K562 (cell line): ENCODE measurements around the gene MYB. TPM values are rescaled to one million over a fixed set of nuclear protein-coding genes. Genes with fewer than 3 reads are reported as not detected.

Experiments used
- ATAC-seq: fragments of 200-7000 bp; cut with Tn5 transposase; 3 replicates; pipeline ENCODE4 v1.9.1; 2020; ENCODE audit warnings: moderate library complexity
- BruUV-seq: library from RNA; stranded (reverse); fragments of 400-500 nt; replicated peaks from 2 replicates; lab custom pipeline; 2021; lab: Mats Ljungman, UMichigan
- CTCF ChIA-PET: fragments of 300-600 bp; formaldehyde crosslinking; extraction: SDS; loops from one replicate; lab custom pipeline; 2021; ENCODE audit warnings: low intra/inter-chr PET ratio; lab: Yijun Ruan, JAX
- POLR2A ChIA-PET: fragments of 300-600, 350-650 bp; sonication (Branson Sonifier 250); formaldehyde crosslinking; extraction: SDS; loops from one replicate; lab custom pipeline; 2021; ENCODE audit warnings: antibody characterized with exemption, inconsistent platforms; lab: Yijun Ruan, JAX
- DNase-seq, 4 experiments: peaks; one replicate each; pipeline versions ENCODE4 v3.0.0 to v3.0.0-alpha.2; 2011 to 2018; ENCODE audit warnings: low spot score in 3 of 4, mixed read lengths in 3 of 4; ENCODE audit errors: extremely low read depth in 1 of 4
- FAIRE-seq: peaks from 2 replicates; lab custom pipeline; 2011; peaks lifted over from hg19 to GRCh38; lab: Jason Lieb, UNC
- H2AFZ ChIP-seq: 2 replicates; pipeline ENCODE4 v1.6.0; 2011; ENCODE audit warnings: low read depth, low read length, control low read depth, inconsistent platforms
- H3K27ac ChIP-seq: fragments of 200-600 bp; 3 replicates; pipeline ENCODE4 v1.8.0; 2011; ENCODE audit warnings: low read depth, mild to moderate bottlenecking, control low read depth, inconsistent platforms, low read length, moderate library complexity, mixed read lengths; ENCODE audit errors: extremely low read depth
- H3K27me3 ChIP-seq, 2 experiments: fragments of 300-600 bp in 1 of 2; 2 replicates in 1 of 2; 3 replicates in 1 of 2; pipeline versions ENCODE4 v1.6.0 to v1.8.0; 2011; ENCODE audit warnings: inconsistent platforms in 2 of 2, low read length in 2 of 2, mild to moderate bottlenecking in 1 of 2, mixed read lengths in 1 of 2, moderate library complexity in 1 of 2; ENCODE audit not compliant: control insufficient read depth in 2 of 2, insufficient read depth in 2 of 2
- H3K36me3 ChIP-seq: fragments of 300-600 bp; 3 replicates; pipeline ENCODE4 v1.8.0; 2011; ENCODE audit warnings: mild to moderate bottlenecking, low read length, inconsistent platforms; ENCODE audit not compliant: control insufficient read depth, insufficient read depth
- H3K4me1 ChIP-seq, 2 experiments: fragments of 200-600 bp in 1 of 2; replicated peaks in 1 of 2; 2 replicates in 1 of 2; 3 replicates in 1 of 2; pipeline versions ENCODE4 v1.5.1 to v1.8.0; 2011; ENCODE audit warnings: inconsistent platforms in 2 of 2, low read length in 2 of 2, mild to moderate bottlenecking in 1 of 2, mixed read lengths in 1 of 2, moderate library complexity in 1 of 2; ENCODE audit not compliant: control insufficient read depth in 2 of 2, insufficient read depth in 2 of 2
- H3K4me2 ChIP-seq: 2 replicates; pipeline ENCODE4 v1.6.1; 2011; ENCODE audit warnings: low read length, control low read depth, inconsistent platforms, mixed read lengths; ENCODE audit not compliant: insufficient read depth
- H3K4me3 ChIP-seq: fragments of 200-600 bp; sonication (generic), shearing (Covaris generic); 2 replicates; pipeline ENCODE4 v1.5.1; 2016; ENCODE audit warnings: control low read depth, inconsistent platforms
- H3K79me2 ChIP-seq: fragments of 200-600 bp; 3 replicates; pipeline ENCODE4 v1.8.0; 2011; ENCODE audit warnings: low read length, inconsistent platforms; ENCODE audit not compliant: control insufficient read depth, insufficient read depth
- H3K9ac ChIP-seq, 2 experiments: 2 replicates each; pipeline versions ENCODE4 v1.6.0 to v1.6.1; 2011; ENCODE audit warnings: low read depth in 2 of 2, low read length in 2 of 2, control low read depth in 1 of 2, inconsistent platforms in 1 of 2, mild to moderate bottlenecking in 1 of 2, mixed read lengths in 1 of 2; ENCODE audit not compliant: insufficient read depth in 1 of 2
- H3K9me1 ChIP-seq: one replicate; pipeline ENCODE4 v1.6.0; 2011; ENCODE audit warnings: inconsistent platforms, mild to moderate bottlenecking, low read length, moderate library complexity; ENCODE audit not compliant: control insufficient read depth, insufficient read depth
- H3K9me3 ChIP-seq: replicated peaks from 2 replicates; pipeline ENCODE4 v1.5.1; 2011; ENCODE audit warnings: low read depth, low read length, inconsistent platforms; ENCODE audit not compliant: control insufficient read depth, insufficient read depth
- H4K20me1 ChIP-seq: replicated peaks from 2 replicates; pipeline ENCODE4 v1.6.1; 2011; ENCODE audit warnings: low read length, inconsistent platforms, mixed read lengths; ENCODE audit not compliant: control insufficient read depth, insufficient read depth
- NFRKB ChIP-seq: fragments of 450-650 bp; IDR thresholded peaks from 2 replicates; pipeline ENCODE4 v1.6.1; 2016; ENCODE audit warnings: low read depth
- RBM34 ChIP-seq: fragments of 200-400 bp; formaldehyde crosslinking; IDR thresholded peaks from 2 replicates; pipeline ENCODE4 v1.6.1; 2018; ENCODE audit warnings: low read length, borderline replicate concordance; ENCODE audit not compliant: insufficient read depth
- ZBED1 ChIP-seq: IDR thresholded peaks from 2 replicates; pipeline ENCODE4 v1.6.1; 2014
- WGBS: fragments of 100-300 bp; shearing (Covaris generic); methylation state at CpG from one replicate; pipeline ENCODE4 v1.1.6; 2016; ENCODE audit warnings: low coverage, mixed read lengths; ENCODE audit not compliant: insufficient coverage; ENCODE audit errors: missing lambda C conversion rate; 5-methylcytosine and 5-hydroxymethylcytosine counted together
- in situ Hi-C: fragments of 300-500 bp; cut with MboI; formaldehyde crosslinking; loops from 4 replicates; pipeline ENCODE4 v1.15.0; 2018; ENCODE audit warnings: inconsistent platforms, mixed read lengths
- intact Hi-C: fragments of 100-400 bp; cut with micrococcal nuclease; formaldehyde crosslinking; loops from 2 replicates; pipeline ENCODE4 v1.14.2; 2022
- polyA plus RNA-seq, 8 experiments: library from polyadenylated mRNA; depleted of rRNA in 4 of 8; stranded (reverse) in 5 of 8; unstranded in 3 of 8; fragments of >200 nt; fragmentation: Nextera tagmentation in 2 of 8; fragmentation: Illumina TruSeq in 1 of 8; extraction: Ambion mirVana in 2 of 8; extraction: Trizol in 1 of 8; gene quantifications; 2 replicates each; pipeline versions ENCODE4 v1.2.1 to v1.2.3, GENCODE V29; 2011 to 2014; ENCODE audit warnings: inconsistent platforms in 1 of 8, missing spikeins in 1 of 8
- total RNA-seq, 7 experiments: library from RNA; depleted of rRNA in 6 of 7; stranded (reverse); fragments of >200 nt in 6 of 7; fragmentation: Illumina TruSeq in 2 of 7; extraction: Trizol in 2 of 7; gene quantifications; 2 replicates each; pipeline versions ENCODE4 v1.2.1 to v1.2.3, GENCODE V29; 2011 to 2021; ENCODE audit warnings: low replicate concordance in 1 of 7
- TF ChIP-seq, protein P1 (sequence below): fragments of 450-650 bp; IDR thresholded peaks from 2 replicates; pipeline ENCODE4 v1.6.1; 2018; ENCODE audit warnings: mild to moderate bottlenecking, low read depth; ENCODE audit not compliant: partially characterized antibody

MYB gene
- total and polyA plus RNA-seq, 9 of the 15 experiments (the other 6 are each of a cell fraction or from before 2014, with no cell fraction given): 35.8 to 218 (median 140) TPM

GRCh38 chr6:135228486-135228885, 47.4 kb downstream of the MYB start:
- Histone ChIP-seq H3K9ac (no peak overlapping the region), H3K27me3 (no peaks in the 10 kb centered on the region), H3K4me2 (no peak overlapping the region), H4K20me1 (no peaks in the 10 kb centered on the region), H3K36me3 (no peaks in the 10 kb centered on the region), H3K79me2 (no peaks in the 10 kb centered on the region), H3K4me3 (no peak overlapping the region), H3K9me1 (no peaks in the 10 kb centered on the region), H2AFZ (no peak overlapping the region), H3K9me3 (peaks cover 4% of the 10 kb centered on the region; the same call in 1 of the 2 replicates), H3K27ac (no peak overlapping the region), H3K4me1 (peaks cover 4 to 19% of the 10 kb centered on the region in 2 experiments)
- ATAC-seq (no peak), FAIRE-seq (no peak), DNase-seq (no peak)
- ChIA-PET CTCF (interaction anchor here (0.6 kb wide), 1 partner anchor 22 kb away, joined by 4 read pairs; no protein-coding TSS in a partner anchor), POLR2A (interaction anchor here (0.5 to 1.1 kb wide), 4 partner anchors 9 to 192 kb away, joined by 3 to 4 read pairs (median 4); no protein-coding TSS in a partner anchor)
- TF ChIP-seq, protein P1, sequence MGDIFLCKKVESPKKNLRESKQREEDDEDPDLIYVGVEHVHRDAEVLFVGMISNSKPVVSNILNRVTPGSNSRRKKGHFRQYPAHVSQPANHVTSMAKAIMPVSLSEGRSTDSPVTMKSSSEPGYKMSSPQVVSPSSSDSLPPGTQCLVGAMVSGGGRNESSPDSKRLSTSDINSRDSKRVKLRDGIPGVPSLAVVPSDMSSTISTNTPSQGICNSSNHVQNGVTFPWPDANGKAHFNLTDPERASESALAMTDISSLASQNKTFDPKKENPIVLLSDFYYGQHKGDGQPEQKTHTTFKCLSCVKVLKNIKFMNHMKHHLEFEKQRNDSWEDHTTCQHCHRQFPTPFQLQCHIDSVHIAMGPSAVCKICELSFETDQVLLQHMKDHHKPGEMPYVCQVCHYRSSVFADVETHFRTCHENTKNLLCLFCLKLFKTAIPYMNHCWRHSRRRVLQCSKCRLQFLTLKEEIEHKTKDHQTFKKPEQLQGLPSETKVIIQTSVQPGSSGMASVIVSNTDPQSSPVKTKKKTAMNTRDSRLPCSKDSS: no peak
- TF ChIP-seq NFRKB: no peak
- TF ChIP-seq ZBED1: no peak
- TF ChIP-seq RBM34: no peak
- BruUV-seq: no TSS peak
- WGBS: 93% methylated on average over 6 of the region's 6 CpGs
- intact Hi-C loops (no loop called here), in situ Hi-C loops (no loop called here)
